D721Med (cell line): ENCODE data around the gene WDR27.

Experiments
- DNase-seq: peaks from one replicate; pipeline ENCODE4 v3.0.0; 2011; ENCODE audit warnings: low spot score; ENCODE audit not compliant: insufficient read length
- FAIRE-seq: peaks from 2 replicates; lab custom pipeline; 2011; peaks lifted over from hg19 to GRCh38; lab: Jason Lieb, UNC
- TF ChIP-seq, protein P1 (sequence below): IDR thresholded peaks from 2 replicates; pipeline ENCODE4 v1.5.1; 2012; ENCODE audit warnings: mild to moderate bottlenecking, control low read depth; ENCODE audit not compliant: insufficient read depth; ENCODE audit errors: missing control alignments

Gene WDR27

DNA sequence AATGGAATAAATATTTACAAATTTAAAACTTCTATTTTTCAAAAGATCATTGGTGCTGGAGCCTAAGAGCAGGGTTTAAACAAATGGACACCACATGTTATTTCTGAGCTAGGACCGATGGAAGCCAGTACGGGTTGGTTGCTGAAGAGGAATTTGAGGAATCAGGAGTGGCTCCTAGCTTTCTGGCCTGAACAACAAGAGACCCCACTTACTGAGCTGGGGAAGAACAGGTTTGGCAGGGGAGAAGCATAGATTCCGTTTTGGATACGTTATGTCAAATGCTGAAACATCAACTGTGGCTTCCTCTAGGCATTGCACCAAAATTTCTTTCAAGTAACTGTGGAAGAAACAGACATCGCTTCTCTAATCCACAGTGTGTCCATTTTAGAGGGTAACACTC is 6.7 kb downstream of the WDR27 start:
- TF ChIP-seq, protein P1, sequence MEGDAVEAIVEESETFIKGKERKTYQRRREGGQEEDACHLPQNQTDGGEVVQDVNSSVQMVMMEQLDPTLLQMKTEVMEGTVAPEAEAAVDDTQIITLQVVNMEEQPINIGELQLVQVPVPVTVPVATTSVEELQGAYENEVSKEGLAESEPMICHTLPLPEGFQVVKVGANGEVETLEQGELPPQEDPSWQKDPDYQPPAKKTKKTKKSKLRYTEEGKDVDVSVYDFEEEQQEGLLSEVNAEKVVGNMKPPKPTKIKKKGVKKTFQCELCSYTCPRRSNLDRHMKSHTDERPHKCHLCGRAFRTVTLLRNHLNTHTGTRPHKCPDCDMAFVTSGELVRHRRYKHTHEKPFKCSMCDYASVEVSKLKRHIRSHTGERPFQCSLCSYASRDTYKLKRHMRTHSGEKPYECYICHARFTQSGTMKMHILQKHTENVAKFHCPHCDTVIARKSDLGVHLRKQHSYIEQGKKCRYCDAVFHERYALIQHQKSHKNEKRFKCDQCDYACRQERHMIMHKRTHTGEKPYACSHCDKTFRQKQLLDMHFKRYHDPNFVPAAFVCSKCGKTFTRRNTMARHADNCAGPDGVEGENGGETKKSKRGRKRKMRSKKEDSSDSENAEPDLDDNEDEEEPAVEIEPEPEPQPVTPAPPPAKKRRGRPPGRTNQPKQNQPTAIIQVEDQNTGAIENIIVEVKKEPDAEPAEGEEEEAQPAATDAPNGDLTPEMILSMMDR, result no peak
- no peak for FAIRE-seq
- DNase-seq, result no peak

DNA sequence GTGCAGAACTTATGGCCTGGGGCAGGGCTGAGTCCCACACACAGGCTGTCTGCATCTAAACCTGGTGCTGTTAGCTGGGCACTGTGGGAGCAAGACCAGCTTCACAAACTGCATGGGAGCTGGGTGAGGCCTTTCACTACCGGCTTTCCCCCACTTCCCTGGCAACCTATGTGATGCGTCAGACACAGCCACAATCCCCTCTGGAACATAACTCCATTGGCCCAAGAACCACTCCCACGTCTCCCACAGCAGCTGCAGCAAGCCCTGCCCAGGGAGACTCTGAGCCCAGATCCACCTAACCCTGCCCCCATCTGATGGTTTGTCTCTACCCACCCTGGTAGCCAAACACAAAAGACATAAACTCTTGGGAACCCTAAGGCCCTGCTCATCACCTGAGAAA is 9.3 kb downstream of the WDR27 start:
- TF ChIP-seq, protein P1, result no peak
- DNase-seq, result no peak
- no peak for FAIRE-seq

DNA sequence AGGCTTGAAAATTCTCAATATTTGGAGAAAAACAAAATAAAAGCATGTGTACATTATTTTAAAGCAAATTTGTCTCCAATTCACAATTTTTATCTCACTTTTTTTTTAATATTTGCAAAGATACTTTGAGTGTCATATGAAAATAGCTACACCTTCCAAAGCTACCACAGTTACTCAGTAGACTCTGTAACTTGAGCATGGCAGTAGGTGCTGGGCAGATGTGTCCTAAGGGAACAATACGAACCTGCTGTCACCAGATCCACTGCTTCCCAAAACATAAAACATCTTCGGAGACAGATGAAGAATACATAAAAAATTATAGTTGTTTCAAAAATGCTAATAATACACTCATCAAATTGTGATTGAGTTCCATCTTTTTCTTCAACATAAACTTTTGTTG is 10.6 kb downstream of the WDR27 start:
- no peak for DNase-seq
- TF ChIP-seq, protein P1, result no peak
- FAIRE-seq, result no peak

GRCh38 chr6:169689287-169689686 is 12.5 kb downstream of the WDR27 start:
- TF ChIP-seq, protein P1, result no peak
- DNase-seq, result no peak
- no peak for FAIRE-seq

GRCh38 chr6:169685860-169686259 is 16.0 kb downstream of the WDR27 start:
- DNase-seq, result no peak
- FAIRE-seq, result no peak
- TF ChIP-seq, protein P1, result no peak

DNA sequence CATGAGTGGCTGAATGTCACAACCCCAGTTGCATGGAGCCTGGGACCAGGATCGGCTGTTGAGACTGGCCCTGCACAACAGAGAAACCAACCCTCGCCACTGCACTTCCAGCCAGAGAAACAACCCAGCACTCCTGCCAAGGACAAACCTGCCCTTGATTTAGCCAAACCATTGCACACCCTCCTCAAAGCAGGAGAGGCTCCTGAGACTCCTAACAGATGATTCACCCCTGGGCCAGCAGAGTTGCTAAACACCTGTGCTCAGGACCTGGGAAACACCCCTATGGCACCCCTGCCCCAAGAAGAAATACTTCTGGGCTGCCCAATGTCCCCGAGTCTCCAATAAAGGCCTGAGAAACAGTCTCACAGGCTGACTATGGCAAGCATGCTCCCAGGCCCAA is 17.8 kb downstream of the WDR27 start:
- TF ChIP-seq, protein P1, result no peak
- FAIRE-seq, result no peak
- DNase-seq, result no peak

DNA sequence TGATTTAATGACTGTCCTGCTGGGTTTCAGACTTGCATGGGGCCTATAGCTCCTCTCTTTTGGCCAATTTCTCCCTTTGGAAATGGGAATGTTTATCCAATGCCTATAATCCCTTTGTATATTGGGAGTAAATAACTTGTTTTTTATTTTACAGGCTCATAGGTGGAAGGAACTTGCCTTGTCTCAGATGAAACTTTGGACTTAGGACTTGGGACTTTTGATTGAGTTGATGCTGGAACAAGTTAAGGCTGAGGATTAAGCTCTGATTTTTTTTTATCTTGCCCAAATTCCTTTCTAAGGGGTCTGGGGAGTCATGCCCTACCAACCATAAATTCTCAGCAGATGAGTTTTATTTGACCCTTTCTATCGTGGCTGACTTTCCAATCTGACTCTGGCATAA is 23.5 kb downstream of the WDR27 start:
- DNase-seq (no peak), FAIRE-seq (no peak)
- TF ChIP-seq, protein P1, result no peak
